Esophagus muscularis mucosa (tissue), 4 donors: ENCODE results near the gene BUB1B. TPM values are rescaled to one million over a fixed set of nuclear protein-coding genes. Genes with fewer than 3 reads are reported as not detected.

Experiments
- DNase-seq: peaks from one replicate; pipeline ENCODE4 v3.0.0-alpha.2; 2017; ENCODE audit errors: extremely low spot score
- H3K27ac ChIP-seq, 4 donors: fragments of 200-600 bp; sonication (generic); replicated peaks in 1 of 4; 1 replicate in 3 of 4; 2 replicates in 1 of 4; pipeline ENCODE4 v1.5.1; 2016 to 2019; ENCODE audit warnings: mild to moderate bottlenecking in 1 of 4
- H3K27me3 ChIP-seq, 4 donors: fragments of 200-600 bp; sonication (generic); one replicate each; pipeline versions ENCODE4 v1.5.1 to v1.6.0; 2016 to 2019
- H3K36me3 ChIP-seq, 4 donors: fragments of 200-600 bp; sonication (generic); one replicate each; pipeline ENCODE4 v1.5.1; 2016 to 2019
- H3K4me1 ChIP-seq, 4 donors: fragments of 200-600 bp; sonication (generic); one replicate each; pipeline ENCODE4 v1.5.1; 2016 to 2019
- H3K4me3 ChIP-seq, 4 donors: fragments of 200-600 bp; sonication (generic); 1 replicate in 2 of 4; 2 replicates in 2 of 4; pipeline ENCODE4 v1.5.1; 2016 to 2019; ENCODE audit warnings: mild to moderate bottlenecking in 4 of 4, moderate library complexity in 1 of 4
- H3K9me3 ChIP-seq, 4 donors: fragments of 200-600 bp; sonication (generic); 1 replicate in 3 of 4; 2 replicates in 1 of 4; pipeline ENCODE4 v1.5.1; 2016 to 2019
- EP300 ChIP-seq: sonication (generic); formaldehyde crosslinking; IDR thresholded peaks from one replicate; pipeline ENCODE4 v1.6.1; 2017; ENCODE audit warnings: antibody characterized with exemption
- POLR2A ChIP-seq: fragments of 450-650 bp; IDR thresholded peaks from one replicate; pipeline ENCODE4 v1.6.1; 2017; ENCODE audit warnings: antibody characterized with exemption, moderate library complexity, mild to moderate bottlenecking, low read depth
- POLR2AphosphoS5 ChIP-seq, 2 donors: sonication (generic); formaldehyde crosslinking; IDR thresholded peaks; one replicate each; pipeline ENCODE4 v1.6.1; 2017; ENCODE audit warnings: antibody characterized with exemption in 2 of 2
- WGBS: methylation state at CpG from one replicate; pipeline ENCODE4 v1.1.5; 2018; 5-methylcytosine and 5-hydroxymethylcytosine counted together
- intact Hi-C: fragments of 100-400 bp; cut with DNase I; formaldehyde crosslinking; loops from one replicate; pipeline ENCODE4 v1.15.1; 2023
- total RNA-seq, 4 donors: library from RNA; depleted of rRNA; stranded (reverse); fragments of >200 nt; gene quantifications; one replicate each; pipeline versions ENCODE4 v1.1.0 to v1.2.1, GENCODE V29; 2016
- TF ChIP-seq, protein P1 (sequence below), 3 experiments: fragments of 200-600 bp in 2 of 3; fragments of 450-650 bp in 1 of 3; sonication (generic) in 2 of 3; IDR thresholded peaks; one replicate each; pipeline ENCODE4 v1.5.1; 2017 to 2019; ENCODE audit warnings: antibody characterized with exemption in 3 of 3, mild to moderate bottlenecking in 2 of 3, moderate library complexity in 1 of 3

BUB1B gene
- total RNA-seq, 4 donors from 2014 or later = 0.06 to 1.3 (median 0.17) TPM; not detected in 1

DNA sequence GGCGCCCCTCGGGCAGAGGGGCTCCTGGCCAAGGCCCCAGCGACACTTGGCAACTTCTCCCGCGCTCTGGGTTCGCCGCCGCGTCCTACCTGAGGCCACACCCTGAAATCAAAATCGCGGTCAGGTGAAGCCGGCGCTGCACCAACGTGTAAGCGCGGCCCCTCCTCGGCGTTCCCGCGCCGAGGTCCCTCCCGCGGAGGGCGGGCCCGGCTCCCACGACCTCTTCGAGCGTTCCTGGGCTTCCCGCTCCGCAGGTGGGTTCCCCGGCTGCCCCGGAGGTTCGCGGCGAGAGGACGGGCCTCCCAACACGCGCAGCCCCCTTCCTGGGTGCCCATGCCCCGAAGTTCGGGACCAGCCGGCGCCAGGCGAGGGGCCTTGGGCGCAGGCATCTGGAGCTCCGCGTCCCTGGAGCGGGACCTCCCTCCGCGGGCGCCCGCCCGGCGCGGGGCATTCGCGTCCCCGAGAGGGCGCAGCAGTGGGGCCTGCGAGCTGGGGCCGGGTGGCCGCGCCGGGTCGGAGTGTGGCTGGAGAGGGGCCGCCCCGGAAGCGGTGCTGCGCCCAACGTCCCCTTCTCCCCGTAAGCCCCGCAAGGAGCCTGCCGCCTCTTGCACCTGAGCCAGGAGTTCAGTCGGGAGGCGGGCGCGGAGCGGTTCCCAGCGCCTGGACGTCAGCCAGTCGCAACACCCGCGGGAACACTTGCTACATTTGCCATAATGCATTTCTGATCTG lies 91.7 kb downstream of the BUB1B start:
- H3K4me3 ChIP-seq = peak overlapping the region; percentile 62 to 73 (median 62)
- no peaks in the 10 kb centered on the region for H3K9me3 ChIP-seq
- H3K27ac ChIP-seq = no peak overlapping the region
- peaks cover 17 to 20% (median 19%) of the 10 kb centered on the region in 4 donors for H3K4me1 ChIP-seq
- no peaks in the 10 kb centered on the region for H3K36me3 ChIP-seq
- intact Hi-C loops = no loop called here
- peaks cover 0 to 20% (median 4%) of the 10 kb centered on the region in 4 donors for H3K27me3 ChIP-seq
- TF ChIP-seq POLR2A = no peak
- TF ChIP-seq, protein P1, sequence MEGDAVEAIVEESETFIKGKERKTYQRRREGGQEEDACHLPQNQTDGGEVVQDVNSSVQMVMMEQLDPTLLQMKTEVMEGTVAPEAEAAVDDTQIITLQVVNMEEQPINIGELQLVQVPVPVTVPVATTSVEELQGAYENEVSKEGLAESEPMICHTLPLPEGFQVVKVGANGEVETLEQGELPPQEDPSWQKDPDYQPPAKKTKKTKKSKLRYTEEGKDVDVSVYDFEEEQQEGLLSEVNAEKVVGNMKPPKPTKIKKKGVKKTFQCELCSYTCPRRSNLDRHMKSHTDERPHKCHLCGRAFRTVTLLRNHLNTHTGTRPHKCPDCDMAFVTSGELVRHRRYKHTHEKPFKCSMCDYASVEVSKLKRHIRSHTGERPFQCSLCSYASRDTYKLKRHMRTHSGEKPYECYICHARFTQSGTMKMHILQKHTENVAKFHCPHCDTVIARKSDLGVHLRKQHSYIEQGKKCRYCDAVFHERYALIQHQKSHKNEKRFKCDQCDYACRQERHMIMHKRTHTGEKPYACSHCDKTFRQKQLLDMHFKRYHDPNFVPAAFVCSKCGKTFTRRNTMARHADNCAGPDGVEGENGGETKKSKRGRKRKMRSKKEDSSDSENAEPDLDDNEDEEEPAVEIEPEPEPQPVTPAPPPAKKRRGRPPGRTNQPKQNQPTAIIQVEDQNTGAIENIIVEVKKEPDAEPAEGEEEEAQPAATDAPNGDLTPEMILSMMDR (IDR thresholded peaks at IDR 0.05) = peak in 1 of 3 experiments; percentile 2
- DNase-seq = no peak
- WGBS = 4% methylated on average over 25 of the region's 82 CpGs

DNA sequence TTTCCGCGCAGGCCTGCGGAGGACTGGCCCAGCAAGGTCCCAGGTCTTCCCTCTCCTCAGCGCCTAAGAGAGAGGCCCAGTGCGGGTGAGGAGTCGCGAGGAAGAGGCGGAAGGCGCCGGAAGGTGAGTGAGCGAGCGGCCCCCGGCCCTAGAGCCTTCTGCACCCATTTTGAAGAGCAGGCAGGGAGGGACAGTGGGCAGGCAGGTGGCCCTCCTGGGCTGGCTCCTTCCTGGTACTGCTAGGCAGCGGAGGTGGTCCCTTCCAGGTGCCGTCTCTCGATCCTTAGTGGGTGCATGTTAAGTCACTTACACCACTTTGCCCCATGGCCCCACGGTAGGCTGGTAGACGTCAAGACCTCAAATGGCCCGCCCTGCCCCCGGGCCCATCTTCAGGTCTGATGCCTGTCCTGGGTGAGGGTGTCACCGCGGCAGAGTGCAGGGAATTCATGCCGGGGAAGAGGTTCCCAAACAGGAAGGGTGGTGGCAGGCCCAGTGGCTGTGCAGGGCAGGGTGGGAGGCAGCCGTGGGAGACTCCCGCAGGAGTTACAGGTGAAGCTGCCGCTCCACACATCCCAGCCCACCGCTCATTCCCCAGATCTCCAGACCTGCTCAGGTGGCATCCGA lies 92.4 kb downstream of the BUB1B start:
- WGBS = 53% methylated on average over 21 of the region's 28 CpGs
- Histone ChIP-seq H3K27ac (no peak overlapping the region), H3K36me3 (no peaks in the 10 kb centered on the region), H3K4me3 (peak overlapping the region; percentile 62 to 73 (median 62)), H3K4me1 (peaks cover 17 to 20% (median 19%) of the 10 kb centered on the region in 4 donors), H3K27me3 (peaks cover 0 to 20% (median 4%) of the 10 kb centered on the region in 4 donors), H3K9me3 (no peaks in the 10 kb centered on the region)
- DNase-seq = no peak
- TF ChIP-seq EP300 (no peak), POLR2AphosphoS5 (IDR thresholded peaks at IDR 0.05) (no peak), POLR2A (no peak)
- TF ChIP-seq, protein P1 (IDR thresholded peaks at IDR 0.05) = no peak
- intact Hi-C loops = no loop called here

GRCh38 chr15:40254452-40254851 lies 93.6 kb downstream of the BUB1B start:
- TF ChIP-seq EP300 = no peak
- no peak for TF ChIP-seq POLR2AphosphoS5 (IDR thresholded peaks at IDR 0.05)
- TF ChIP-seq POLR2A = no peak
- TF ChIP-seq, protein P1 (IDR thresholded peaks at IDR 0.05) = no peak
- Histone ChIP-seq H3K27ac (no peak overlapping the region), H3K27me3 (peaks cover 0 to 29% (median 4%) of the 10 kb centered on the region in 4 donors), H3K4me3 (no peak overlapping the region), H3K9me3 (no peaks in the 10 kb centered on the region), H3K4me1 (peaks cover 17 to 20% (median 19%) of the 10 kb centered on the region in 4 donors), H3K36me3 (no peaks in the 10 kb centered on the region)
- intact Hi-C loops = no loop called here
- DNase-seq = no peak
- WGBS = 93% methylated on average over 3 of the region's 3 CpGs

- TF ChIP-seq POLR2AphosphoS5 (IDR thresholded peaks at IDR 0.05) (no peak), POLR2A (no peak), EP300 (no peak)
- TF ChIP-seq, protein P1 (IDR thresholded peaks at IDR 0.05) = no peak
- H3K36me3 ChIP-seq = no peaks in the 10 kb centered on the region
Observed at GRCh38 chr15:40255033-40255432, 94.2 kb downstream of the BUB1B start.

More at GRCh38 chr15:40255033-40255432, 94.2 kb downstream of the BUB1B start:
- no peak for DNase-seq
- Histone ChIP-seq H3K4me3 (no peak overlapping the region), H3K4me1 (peaks cover 17 to 20% (median 19%) of the 10 kb centered on the region in 4 donors), H3K9me3 (no peaks in the 10 kb centered on the region), H3K27me3 (peaks cover 0 to 29% (median 4%) of the 10 kb centered on the region in 4 donors), H3K27ac (no peak overlapping the region)
- WGBS = 90% methylated on average over 3 of the region's 4 CpGs
- intact Hi-C loops = no loop called here
